Spleen (tissue), 7 donors: Measurements from ENCODE around the gene FAS.

Source experiments
- POLR2A ChIP-seq, 3 donors: fragments of 450-650 bp; IDR thresholded peaks; one replicate each; pipeline ENCODE4 v1.5.1; 2017; ENCODE audit warnings: antibody characterized with exemption in 3 of 3, mild to moderate bottlenecking in 1 of 3
- POLR2AphosphoS5 ChIP-seq, 3 donors: sonication (generic); formaldehyde crosslinking; IDR thresholded peaks; one replicate each; pipeline ENCODE4 v1.5.1; 2017; ENCODE audit warnings: antibody characterized with exemption in 3 of 3
- TF ChIP-seq, protein P1 (sequence below), 11 experiments: fragments of 200-600 bp in 7 of 11; fragments of 450-650 bp in 4 of 11; sonication (generic) in 4 of 11; IDR thresholded peaks in 8 of 11; conservative IDR thresholded peaks in 3 of 11; 1 replicate in 7 of 11; 2 replicates in 4 of 11; pipeline versions ENCODE4 v1.4.0 to v1.8.0; 2016 to 2021; ENCODE audit warnings: antibody characterized with exemption in 11 of 11, inconsistent platforms in 4 of 11, mild to moderate bottlenecking in 1 of 11
- donor health status: DM: no; HTN: no; CAD: no; lungs with moderate emphysema.
- donor health status: DM: no; HTN: no; CAD: no.
- donor health status: DM: no; HTN: no; CAD: no.

DNA sequence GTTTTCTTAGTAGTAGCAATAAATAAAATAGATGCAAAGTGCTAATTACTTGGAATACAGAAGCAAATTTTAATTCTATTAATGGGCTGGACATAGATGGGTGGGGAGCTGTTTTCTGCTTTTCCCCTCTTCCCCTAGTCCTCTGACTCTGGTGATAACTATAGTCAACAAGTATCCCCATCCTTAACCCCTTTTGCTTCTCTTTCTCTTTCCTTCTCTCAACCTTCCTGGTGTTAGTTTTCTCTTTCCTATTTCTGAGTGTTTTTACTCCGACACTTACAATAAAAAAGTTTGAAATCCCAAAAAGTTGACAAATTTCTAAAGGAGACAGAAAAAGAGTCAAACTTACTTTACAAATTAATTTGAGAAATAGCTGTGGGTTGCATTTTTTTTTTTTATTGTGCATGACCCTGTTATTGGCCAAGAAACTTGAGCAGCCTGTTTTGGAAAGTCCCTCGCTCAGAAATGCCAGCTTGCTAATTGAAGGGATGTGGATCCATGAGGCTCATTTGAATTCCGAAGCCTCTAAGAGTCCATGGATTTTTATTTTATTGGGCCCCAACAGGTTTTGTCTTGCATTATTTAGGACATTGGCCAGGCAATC, 2.4 kb downstream of the FAS start:
- TF ChIP-seq, protein P1, sequence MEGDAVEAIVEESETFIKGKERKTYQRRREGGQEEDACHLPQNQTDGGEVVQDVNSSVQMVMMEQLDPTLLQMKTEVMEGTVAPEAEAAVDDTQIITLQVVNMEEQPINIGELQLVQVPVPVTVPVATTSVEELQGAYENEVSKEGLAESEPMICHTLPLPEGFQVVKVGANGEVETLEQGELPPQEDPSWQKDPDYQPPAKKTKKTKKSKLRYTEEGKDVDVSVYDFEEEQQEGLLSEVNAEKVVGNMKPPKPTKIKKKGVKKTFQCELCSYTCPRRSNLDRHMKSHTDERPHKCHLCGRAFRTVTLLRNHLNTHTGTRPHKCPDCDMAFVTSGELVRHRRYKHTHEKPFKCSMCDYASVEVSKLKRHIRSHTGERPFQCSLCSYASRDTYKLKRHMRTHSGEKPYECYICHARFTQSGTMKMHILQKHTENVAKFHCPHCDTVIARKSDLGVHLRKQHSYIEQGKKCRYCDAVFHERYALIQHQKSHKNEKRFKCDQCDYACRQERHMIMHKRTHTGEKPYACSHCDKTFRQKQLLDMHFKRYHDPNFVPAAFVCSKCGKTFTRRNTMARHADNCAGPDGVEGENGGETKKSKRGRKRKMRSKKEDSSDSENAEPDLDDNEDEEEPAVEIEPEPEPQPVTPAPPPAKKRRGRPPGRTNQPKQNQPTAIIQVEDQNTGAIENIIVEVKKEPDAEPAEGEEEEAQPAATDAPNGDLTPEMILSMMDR (IDR thresholded peaks at IDR 0.05 in 8 of 11, conservative IDR thresholded peaks at IDR 0.05 in 3 of 11): no peak
- TF ChIP-seq POLR2A (IDR thresholded peaks at IDR 0.05) (no peak), POLR2AphosphoS5 (IDR thresholded peaks at IDR 0.05) (no peak)
